ENCODE data around the gene TCERG1L.
"Not testable (repeated sequence)": the region's sequence is repeated elsewhere in the genome, so short reads cannot be mapped to it uniquely, and the experiment has no call there.

Gene TCERG1L

DNA sequence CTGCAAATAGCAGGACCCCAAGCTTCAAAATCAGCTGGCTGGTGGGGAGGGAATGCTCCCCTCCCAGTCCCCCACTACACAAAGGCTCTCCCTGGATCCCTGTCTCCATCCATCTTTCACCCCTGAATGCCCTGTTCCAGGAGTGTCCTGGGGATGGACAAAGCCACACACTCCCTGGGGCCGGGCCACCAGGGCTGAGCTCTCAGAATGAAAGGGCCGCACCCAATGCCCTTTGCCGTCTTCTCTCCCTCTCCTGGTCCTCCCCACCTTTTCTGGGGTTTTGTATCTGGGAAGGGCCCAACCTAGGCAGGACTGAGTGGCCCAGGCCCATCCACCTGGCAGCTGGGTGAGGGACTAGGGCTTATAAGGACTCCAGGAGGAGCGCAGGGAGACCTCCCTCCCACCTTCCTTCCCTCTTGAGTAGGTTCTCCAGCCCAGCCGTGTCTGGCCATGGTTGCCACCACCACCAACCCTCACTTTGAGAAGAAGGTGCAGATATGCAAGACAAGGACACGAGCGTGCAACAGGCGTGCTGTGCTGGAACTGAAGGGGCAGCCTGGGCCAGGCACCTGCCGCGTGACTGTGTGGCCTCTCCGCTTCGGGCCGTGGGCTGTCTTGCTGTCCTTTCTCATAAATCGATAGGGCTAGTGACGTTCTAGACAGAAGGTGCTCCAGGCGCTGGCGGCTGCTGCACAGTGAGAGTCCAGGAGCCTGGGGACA is 157.1 kb downstream of the TCERG1L start:
- H3K4me1 Mint-ChIP-seq = no peaks in the 10 kb centered on the region
- peaks cover 14% of the 10 kb centered on the region for H3K27me3 Mint-ChIP-seq
- H3K27ac Mint-ChIP-seq = no peak overlapping the region
- H3K9me3 Mint-ChIP-seq = peaks cover 15% of the 10 kb centered on the region
- H3K4me3 Mint-ChIP-seq = no peak overlapping the region
- H3K36me3 Mint-ChIP-seq = no peaks in the 10 kb centered on the region
- CTCF ChIA-PET = no interaction called here
- no peak for DNase-seq

DNA sequence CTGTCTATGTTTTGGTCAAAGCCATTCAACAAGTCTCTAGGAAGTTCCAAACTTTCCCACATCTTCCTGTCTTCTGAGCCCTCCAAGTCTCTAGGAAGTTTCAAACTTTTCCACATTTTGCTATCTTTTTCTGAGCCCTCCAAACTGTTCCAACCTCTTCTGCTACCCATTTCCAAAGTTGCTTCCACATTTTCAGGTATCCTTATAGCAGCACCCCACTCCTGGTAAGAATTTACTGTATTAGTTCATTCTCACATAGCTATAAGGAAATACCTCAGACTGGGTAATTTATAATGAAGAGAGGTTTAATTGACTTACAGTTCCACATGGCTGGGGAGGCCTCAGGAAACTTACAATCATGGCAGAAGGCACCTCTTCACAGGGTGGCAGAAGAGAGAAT is 159.1 kb downstream of the TCERG1L start:
- H3K4me1 Mint-ChIP-seq, H3K27ac Mint-ChIP-seq, DNase-seq, H3K36me3 Mint-ChIP-seq, H3K4me3 Mint-ChIP-seq, CTCF ChIA-PET: not testable (repeated sequence)
- Mint-ChIP-seq H3K27me3 (peaks cover 14% of the 10 kb centered on the region), H3K9me3 (peaks cover 17% of the 10 kb centered on the region)

DNA sequence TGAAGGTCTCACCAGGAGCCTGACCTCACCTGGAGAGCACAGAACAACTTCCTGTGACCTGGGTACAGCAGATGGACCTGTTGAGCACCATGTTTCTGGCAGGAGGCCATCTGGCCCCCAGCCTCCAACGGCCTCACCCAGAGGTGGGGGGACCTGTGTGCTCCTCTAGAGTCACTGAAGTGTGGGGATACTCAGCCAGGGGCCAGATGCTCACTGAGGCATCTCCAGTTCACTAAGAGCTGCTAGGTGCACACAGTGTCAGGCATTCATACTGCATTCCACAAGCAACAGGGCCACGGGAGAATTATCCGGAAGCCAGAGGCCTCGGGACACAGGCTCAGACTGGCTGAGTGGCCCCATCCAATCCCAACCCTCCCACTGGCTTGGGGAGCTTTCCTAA is 161.4 kb downstream of the TCERG1L start:
- no peaks in the 10 kb centered on the region for H3K4me1 Mint-ChIP-seq

DNA sequence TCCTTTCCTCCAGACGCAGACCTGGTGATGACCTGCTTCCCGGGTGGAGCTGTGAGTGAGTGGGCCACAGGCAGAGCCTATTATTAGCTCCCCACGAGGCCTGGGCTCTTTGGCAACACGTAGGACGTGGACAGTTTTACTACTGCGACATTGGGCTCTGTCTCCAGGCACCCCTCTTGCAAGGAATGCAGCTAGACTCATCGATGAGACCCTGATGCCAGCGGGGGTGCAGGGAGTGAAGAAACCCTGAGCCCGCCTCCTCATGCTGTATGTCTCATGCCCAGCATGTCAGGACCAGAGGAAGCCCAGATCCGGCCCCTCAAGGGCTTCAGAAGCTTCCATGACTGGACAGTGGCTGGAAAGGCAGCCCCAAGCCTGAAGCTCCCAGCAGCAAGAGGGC is 161.9 kb downstream of the TCERG1L start:
- CTCF ChIA-PET = no interaction called here
- Mint-ChIP-seq H3K36me3 (no peaks in the 10 kb centered on the region), H3K27me3 (no peaks in the 10 kb centered on the region), H3K27ac (no peak overlapping the region), H3K4me1 (no peaks in the 10 kb centered on the region), H3K9me3 (peaks cover 19% of the 10 kb centered on the region), H3K4me3 (no peak overlapping the region)
- no peak for DNase-seq

More for the DNA sequence above, 161.4 kb downstream of the TCERG1L start:
- Mint-ChIP-seq H3K9me3 (peaks cover 19% of the 10 kb centered on the region), H3K27me3 (no peaks in the 10 kb centered on the region), H3K27ac (no peak overlapping the region), H3K4me3 (no peak overlapping the region), H3K36me3 (no peaks in the 10 kb centered on the region)
- DNase-seq = no peak
- CTCF ChIA-PET = no interaction called here

DNA sequence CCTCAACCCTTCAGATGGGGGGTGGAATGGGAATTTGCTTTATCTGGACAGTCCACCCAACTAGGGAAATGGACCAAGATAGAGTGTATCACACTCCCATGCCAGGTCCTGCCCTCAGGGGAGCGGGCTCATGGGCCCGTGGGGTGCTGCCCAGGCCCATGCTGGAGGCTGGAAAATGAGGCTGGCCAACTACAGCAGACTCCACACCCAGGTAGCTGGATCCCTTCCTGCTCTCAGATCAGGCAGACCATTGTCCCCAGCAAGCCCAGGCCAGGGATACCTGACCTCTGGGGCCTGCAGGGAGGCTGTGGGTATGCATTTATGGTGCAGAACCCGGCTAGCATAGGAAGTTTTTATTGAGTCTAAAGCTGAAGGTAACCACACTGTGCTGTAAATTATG is 162.4 kb downstream of the TCERG1L start:
- Mint-ChIP-seq H3K4me3 (no peak overlapping the region), H3K4me1 (no peaks in the 10 kb centered on the region), H3K27ac (no peak overlapping the region), H3K27me3 (no peaks in the 10 kb centered on the region), H3K36me3 (no peaks in the 10 kb centered on the region), H3K9me3 (peaks cover 19% of the 10 kb centered on the region)
- DNase-seq = no peak
- CTCF ChIA-PET = no interaction called here

DNA sequence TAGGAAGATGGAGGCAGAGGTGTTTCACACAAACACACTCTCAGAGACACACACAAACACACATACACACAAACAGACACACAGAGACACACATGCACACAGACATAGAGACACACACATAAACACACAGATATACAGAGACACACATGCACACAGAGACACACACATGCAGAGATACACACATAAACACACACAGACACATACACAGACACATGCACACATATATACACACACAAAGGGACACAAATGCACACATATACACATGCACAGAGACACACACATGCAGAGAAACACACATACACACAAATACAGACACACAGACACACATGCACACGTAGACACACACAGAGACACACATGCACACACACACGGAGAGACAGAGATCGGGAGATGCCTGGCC is 163.3 kb downstream of the TCERG1L start:
- Mint-ChIP-seq H3K36me3 (no peaks in the 10 kb centered on the region), H3K4me1 (no peaks in the 10 kb centered on the region), H3K9me3 (peaks cover 19% of the 10 kb centered on the region), H3K4me3 (no peak overlapping the region), H3K27ac (no peak overlapping the region), H3K27me3 (no peaks in the 10 kb centered on the region)
- DNase-seq = no peak
- CTCF ChIA-PET = no interaction called here

DNA sequence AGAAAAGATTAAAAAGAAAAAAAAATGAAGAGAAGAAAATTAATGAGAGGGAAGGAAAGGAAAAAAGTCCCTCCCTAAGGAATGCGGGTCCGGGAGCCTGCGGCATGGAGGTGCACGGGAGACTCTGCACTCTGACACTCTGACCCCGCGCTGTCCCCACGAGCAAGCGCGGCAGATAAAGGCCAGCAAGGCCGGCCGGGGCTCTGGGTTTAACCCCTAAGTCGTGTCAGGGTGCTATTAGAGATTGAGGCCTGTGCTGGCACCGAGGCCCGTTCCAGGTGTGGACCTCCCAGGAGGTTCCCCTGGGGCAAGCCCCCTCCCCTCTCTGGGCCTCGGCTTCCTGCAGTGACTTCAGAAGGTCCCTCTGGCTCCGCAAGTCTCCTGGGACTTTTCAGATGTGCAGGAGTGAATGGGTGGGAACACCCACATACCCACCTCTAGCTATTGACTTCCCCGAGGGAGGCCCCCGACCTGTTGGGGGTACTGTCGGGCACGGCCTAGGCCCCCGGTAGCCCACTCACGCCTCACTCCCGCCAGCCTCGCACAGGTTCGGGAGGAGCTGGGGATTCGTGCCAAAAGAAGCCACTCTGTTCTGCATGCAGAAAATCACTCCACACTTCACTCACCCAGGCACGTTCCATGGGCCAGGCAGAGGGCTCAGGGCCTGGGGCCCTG is 164.1 kb downstream of the TCERG1L start:
- no peak overlapping the region for H3K27ac Mint-ChIP-seq
- DNase-seq = no peak
- H3K4me3 Mint-ChIP-seq = no peak overlapping the region
- H3K36me3 Mint-ChIP-seq = no peaks in the 10 kb centered on the region
- no peaks in the 10 kb centered on the region for H3K4me1 Mint-ChIP-seq
- H3K9me3 Mint-ChIP-seq = peaks cover 14% of the 10 kb centered on the region
- no peaks in the 10 kb centered on the region for H3K27me3 Mint-ChIP-seq
- CTCF ChIA-PET = no interaction called here

DNA sequence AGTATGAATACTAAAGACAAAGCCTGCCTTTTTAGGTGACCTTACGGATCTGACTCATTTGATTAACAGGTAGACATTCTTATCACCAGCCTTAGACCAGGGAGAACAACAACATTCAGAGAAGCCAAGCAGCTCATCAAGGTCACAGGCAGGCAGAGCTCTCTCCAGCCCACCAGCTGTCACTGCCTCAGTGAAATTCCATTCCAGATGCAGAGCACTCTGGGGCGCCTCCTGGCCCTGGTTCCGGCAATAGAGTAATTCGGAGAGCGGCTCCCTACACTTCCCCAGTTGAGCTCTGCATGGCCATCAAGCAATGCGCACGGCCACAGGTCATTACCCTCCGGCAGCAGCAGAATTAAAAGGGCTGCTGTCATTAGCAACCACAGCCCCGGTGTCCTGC is 164.7 kb downstream of the TCERG1L start:
- Mint-ChIP-seq H3K9me3 (peaks cover 10% of the 10 kb centered on the region), H3K27me3 (no peaks in the 10 kb centered on the region), H3K4me3 (no peak overlapping the region), H3K4me1 (no peaks in the 10 kb centered on the region), H3K27ac (no peak overlapping the region), H3K36me3 (no peaks in the 10 kb centered on the region)
- DNase-seq = no peak
- CTCF ChIA-PET = no interaction called here

DNA sequence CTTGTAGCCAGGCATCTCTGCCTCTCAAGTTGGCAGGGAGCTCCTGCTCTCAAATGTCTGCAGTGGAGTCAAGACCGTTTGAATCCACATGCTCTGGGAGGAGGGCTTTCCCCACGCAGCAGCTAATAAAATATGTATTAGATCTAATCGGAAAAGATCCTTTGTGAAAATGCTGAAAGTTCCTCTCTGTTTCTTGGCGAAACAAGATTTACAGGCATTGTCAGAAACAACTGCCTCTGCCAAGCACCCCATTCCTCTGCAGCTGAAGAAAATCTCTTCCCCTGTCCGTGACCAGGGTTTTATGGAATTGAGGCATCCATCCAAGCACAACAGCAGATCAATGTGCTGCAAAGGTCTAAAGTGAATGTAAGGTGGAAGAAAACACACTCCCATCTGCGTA is 165.8 kb downstream of the TCERG1L start:
- Mint-ChIP-seq H3K4me3 (no peak overlapping the region), H3K36me3 (no peaks in the 10 kb centered on the region), H3K9me3 (peaks cover 10% of the 10 kb centered on the region), H3K4me1 (no peaks in the 10 kb centered on the region), H3K27ac (no peak overlapping the region), H3K27me3 (no peaks in the 10 kb centered on the region)
- CTCF ChIA-PET = no interaction called here
- DNase-seq = no peak

DNA sequence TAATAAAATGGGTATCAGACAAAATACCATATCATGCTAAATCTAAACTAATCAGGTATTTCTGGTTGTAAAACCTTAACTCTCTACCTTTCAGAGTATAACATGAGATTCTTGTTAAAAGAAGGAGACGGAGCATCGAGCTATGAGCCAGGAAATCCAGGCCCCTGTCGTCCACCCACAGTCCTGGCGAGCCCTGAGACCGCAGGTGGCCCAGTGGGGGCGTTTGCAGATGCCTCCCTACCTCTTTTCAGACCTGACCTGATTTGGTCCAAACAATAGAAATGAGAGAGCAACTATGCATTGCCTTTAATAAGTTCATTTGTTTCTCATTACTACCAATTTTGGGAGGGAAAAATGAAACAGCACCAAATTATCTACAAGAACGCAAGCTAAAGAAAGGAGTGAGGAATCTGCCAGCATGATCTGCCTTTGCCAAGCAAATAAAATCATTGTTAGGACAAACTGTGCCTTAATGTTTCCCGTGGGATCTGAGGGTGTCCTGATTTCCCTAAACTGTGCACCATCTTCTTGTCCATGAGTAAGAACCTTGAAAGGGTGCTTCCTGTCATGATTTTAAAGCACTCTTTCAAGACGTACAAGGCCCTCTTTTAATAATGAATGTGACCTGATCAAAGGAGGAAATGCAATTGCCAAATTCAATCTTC is 166.7 kb downstream of the TCERG1L start:
- no peaks in the 10 kb centered on the region for H3K36me3 Mint-ChIP-seq
- DNase-seq = no peak
- CTCF ChIA-PET = no interaction called here
- peaks cover 6% of the 10 kb centered on the region for H3K9me3 Mint-ChIP-seq
- no peaks in the 10 kb centered on the region for H3K4me1 Mint-ChIP-seq
- H3K4me3 Mint-ChIP-seq = no peak overlapping the region
- no peak overlapping the region for H3K27ac Mint-ChIP-seq
- no peaks in the 10 kb centered on the region for H3K27me3 Mint-ChIP-seq

DNA sequence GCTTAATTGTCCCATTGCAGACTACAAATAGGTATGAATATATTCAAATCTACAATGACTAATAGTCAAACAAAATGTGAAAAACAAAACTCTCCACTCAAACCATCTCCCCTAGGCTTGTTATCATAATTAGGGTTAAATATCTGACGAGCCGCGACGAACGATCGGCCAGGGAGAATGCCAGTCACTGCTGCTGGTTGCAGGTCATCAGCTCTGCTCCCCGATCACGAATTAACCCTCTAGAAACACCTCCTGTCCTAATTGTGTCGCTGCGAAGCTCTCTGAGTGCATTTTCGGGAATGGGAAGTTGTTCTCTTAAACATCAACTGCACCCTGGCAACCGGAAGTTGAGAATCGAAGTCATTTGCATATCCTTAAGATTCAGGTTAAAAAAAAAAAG is 167.3 kb downstream of the TCERG1L start:
- Mint-ChIP-seq H3K9me3 (peaks cover 6% of the 10 kb centered on the region), H3K27ac (no peak overlapping the region), H3K4me1 (no peaks in the 10 kb centered on the region), H3K36me3 (no peaks in the 10 kb centered on the region), H3K27me3 (no peaks in the 10 kb centered on the region), H3K4me3 (no peak overlapping the region)
- CTCF ChIA-PET = no interaction called here
- DNase-seq = no peak

DNA sequence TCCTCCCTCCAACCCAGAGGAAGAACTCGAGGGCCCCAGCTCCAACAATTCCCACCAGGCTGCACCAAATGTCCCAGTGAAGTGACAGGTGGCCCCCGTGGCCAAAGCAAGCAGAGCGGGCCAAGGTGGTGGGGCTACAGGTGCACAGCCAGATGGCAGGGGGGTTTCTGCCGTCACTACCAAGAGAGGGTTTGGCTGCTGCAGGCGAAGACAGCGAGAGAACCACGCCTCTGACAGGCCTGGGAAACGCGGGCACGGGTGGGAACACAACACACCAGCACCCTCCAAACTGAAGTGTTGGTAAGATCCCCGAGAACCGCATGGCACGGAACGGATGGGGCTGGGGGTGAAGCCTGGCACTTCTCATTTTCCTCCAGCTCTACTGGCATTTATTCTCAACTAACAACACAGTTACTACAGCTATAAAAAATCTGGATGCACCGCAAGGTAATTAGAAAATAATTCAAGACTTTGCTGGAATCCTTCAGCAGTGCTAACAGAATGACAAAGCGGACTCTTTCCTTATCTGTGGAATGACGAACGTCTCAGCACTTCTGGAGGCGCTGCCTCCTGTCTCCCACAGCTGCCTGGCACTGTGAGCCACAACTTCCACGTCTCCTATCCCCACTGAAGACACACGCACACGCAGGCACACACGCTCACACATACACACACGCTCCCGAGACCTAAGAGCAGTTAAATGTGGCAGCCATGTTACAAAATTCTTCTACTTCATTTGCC is 167.9 kb downstream of the TCERG1L start:
- H3K4me1 Mint-ChIP-seq = no peaks in the 10 kb centered on the region
- H3K4me3 Mint-ChIP-seq = no peak overlapping the region
- CTCF ChIA-PET = no interaction called here
- no peak for DNase-seq
- no peaks in the 10 kb centered on the region for H3K36me3 Mint-ChIP-seq
- H3K27me3 Mint-ChIP-seq = no peaks in the 10 kb centered on the region
- no peak overlapping the region for H3K27ac Mint-ChIP-seq
- peaks cover 6% of the 10 kb centered on the region for H3K9me3 Mint-ChIP-seq

DNA sequence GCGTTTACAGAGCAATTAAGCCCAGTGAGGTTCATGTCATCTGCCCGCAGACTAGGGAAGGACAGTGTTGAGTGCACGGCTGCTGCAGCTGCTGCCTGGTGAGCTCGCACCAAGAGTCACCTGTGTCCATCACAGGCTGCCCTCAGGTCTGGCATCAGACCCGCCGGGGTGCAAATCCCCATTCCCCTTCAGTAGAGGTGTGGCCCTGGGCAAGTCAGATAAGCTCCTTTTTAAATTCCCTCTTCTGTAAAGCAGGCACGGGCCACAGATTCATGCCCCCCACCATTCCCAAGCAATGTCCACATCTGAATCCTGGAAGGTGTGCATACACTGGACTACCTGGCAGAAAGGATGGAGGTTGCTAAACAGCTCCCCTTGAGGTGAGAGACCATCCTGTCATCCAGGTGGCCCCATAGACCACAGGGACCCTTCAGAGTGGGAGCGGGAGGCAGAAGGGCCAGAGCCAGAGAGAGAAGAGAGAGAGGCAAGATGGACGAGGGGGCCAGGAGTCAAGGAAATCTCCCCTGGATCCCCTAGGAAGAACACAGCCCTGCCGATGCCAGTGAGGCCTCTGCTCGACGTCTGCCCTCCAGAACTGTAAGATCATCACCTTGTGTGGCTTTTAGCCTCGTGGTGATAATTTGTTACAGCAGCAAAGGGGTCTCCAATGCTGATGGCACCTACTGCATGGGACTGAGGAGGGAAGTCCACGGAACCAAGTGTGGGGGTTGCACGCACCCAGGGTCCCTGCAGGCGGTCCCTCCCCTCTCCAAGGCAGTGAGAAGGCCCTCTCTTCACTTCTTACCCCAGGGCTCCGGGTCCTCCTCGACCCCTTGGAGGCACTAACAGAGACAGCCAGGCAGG is 168.8 kb downstream of the TCERG1L start:
- H3K4me1 Mint-ChIP-seq = no peaks in the 10 kb centered on the region
- no peaks in the 10 kb centered on the region for H3K36me3 Mint-ChIP-seq
- H3K9me3 Mint-ChIP-seq = peaks cover 2% of the 10 kb centered on the region
- no peak for DNase-seq
- H3K27me3 Mint-ChIP-seq = no peaks in the 10 kb centered on the region
- no peak overlapping the region for H3K27ac Mint-ChIP-seq
- no peak overlapping the region for H3K4me3 Mint-ChIP-seq
- CTCF ChIA-PET = no interaction called here

All from activated naive CD4-positive, alpha-beta T cell treated with anti-CD3 and anti-CD28 coated beads, Interleukin-2, amount 10 ng/mL, durations not matched to agents 7 days and 5 days (primary cell).